Measurements from ENCODE around the gene SLC10A7. TPM values are rescaled to one million over a fixed set of nuclear protein-coding genes. Genes with fewer than 3 reads are reported as not detected.

SLC10A7 gene
- total RNA-seq, 1 donor from 2014 or later: 8.9 TPM

DNA sequence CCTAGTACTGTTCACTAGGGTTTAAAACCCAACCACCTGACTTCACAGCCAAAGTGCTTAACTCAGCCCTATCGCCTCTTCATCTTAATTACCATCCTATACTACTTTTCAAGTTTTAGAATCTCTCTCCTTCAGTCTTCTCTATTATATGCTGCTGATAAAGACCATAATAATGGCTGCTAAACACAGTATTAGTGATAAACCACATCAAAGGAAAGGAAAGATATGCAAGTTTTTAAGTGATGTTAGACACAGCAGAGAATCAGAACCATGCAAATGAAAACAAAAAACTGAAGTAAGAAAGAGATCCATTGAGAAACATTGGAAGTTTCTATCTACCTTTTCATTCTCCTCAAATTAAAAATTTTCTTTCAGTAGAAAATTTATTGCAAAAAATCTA, 206.6 kb downstream of the SLC10A7 start:
- Histone ChIP-seq H3K4me3 (ENCODE audit: insufficient read depth, low read depth, low read length) (no peak overlapping the region), H3K27ac (ENCODE audit: low read depth, low read length) (no peak overlapping the region), H3K9me3 (ENCODE audit: insufficient read depth, low read depth, low read length) (no peaks in the 10 kb centered on the region), H3K9ac (ENCODE audit: low read length) (no peak overlapping the region), H3K4me2 (ENCODE audit: low read length) (no peak overlapping the region), H4K20me1 (ENCODE audit: insufficient read depth, low read length) (no peaks in the 10 kb centered on the region), H3K27me3 (ENCODE audit: insufficient read depth, low read length) (no peaks in the 10 kb centered on the region), H2AFZ (ENCODE audit: low read depth, low read length) (no peak overlapping the region), H3K4me1 (ENCODE audit: insufficient read depth, low read length) (no peaks in the 10 kb centered on the region), H3K36me3 (ENCODE audit: insufficient read depth, low read length) (no peaks in the 10 kb centered on the region), H3K79me2 (ENCODE audit: insufficient read depth, low read length) (no peaks in the 10 kb centered on the region)
- H3K4me3 Mint-ChIP-seq (ENCODE audit: unreplicated experiment): no peak overlapping the region
- H3K9me3 Mint-ChIP-seq (ENCODE audit: unreplicated experiment): no peaks in the 10 kb centered on the region
- FAIRE-seq (no peak), DNase-seq (ENCODE audit: low read depth) (no peak)
- TF ChIP-seq, protein P1, sequence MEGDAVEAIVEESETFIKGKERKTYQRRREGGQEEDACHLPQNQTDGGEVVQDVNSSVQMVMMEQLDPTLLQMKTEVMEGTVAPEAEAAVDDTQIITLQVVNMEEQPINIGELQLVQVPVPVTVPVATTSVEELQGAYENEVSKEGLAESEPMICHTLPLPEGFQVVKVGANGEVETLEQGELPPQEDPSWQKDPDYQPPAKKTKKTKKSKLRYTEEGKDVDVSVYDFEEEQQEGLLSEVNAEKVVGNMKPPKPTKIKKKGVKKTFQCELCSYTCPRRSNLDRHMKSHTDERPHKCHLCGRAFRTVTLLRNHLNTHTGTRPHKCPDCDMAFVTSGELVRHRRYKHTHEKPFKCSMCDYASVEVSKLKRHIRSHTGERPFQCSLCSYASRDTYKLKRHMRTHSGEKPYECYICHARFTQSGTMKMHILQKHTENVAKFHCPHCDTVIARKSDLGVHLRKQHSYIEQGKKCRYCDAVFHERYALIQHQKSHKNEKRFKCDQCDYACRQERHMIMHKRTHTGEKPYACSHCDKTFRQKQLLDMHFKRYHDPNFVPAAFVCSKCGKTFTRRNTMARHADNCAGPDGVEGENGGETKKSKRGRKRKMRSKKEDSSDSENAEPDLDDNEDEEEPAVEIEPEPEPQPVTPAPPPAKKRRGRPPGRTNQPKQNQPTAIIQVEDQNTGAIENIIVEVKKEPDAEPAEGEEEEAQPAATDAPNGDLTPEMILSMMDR (IDR thresholded peaks at IDR 0.05; ENCODE audit: insufficient read depth, low read depth, low read length): no peak
- no peaks in the 10 kb centered on the region for H3K27me3 Mint-ChIP-seq (ENCODE audit: low read depth, unreplicated experiment)
- H3K27ac Mint-ChIP-seq (ENCODE audit: unreplicated experiment): no peak overlapping the region
- H3K4me1 Mint-ChIP-seq (ENCODE audit: low read depth, unreplicated experiment): no peaks in the 10 kb centered on the region
- H3K36me3 Mint-ChIP-seq (ENCODE audit: low read depth, unreplicated experiment): no peaks in the 10 kb centered on the region

DNA sequence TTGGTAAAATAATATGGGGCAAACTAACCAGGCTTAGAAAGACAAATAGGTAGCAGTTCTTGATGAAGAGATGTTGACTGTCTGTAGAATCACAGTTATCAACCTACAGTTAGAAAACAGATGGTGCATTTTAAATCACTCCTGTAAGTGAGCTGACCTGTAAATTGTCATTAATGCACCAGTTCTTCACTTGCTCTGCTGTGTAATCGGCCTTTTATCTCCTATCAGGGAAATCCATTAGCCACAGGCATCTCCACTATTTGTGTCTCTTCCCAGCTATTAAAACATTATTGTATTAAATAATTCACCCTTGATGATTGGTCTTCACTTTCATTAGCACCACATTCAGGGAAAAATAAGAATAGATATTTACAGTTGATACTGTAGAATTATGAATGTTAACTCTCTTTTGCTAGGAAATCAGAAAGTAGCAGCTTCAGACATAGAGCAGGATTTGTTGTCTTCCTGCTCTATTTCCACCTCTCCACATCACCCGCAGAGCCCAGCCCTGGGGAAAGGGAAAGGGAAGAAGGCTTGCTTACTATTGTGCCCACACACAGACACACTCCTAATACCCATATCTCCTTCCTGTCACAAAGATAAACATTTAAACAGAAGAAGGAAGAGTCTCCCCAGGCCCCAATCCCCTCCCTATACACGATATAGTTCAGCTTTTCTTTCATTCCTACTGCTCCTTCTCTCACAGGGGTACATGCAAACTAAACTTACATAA, 210.3 kb downstream of the SLC10A7 start:
- Mint-ChIP-seq H3K36me3 (ENCODE audit: low read depth, unreplicated experiment) (no peaks in the 10 kb centered on the region), H3K4me1 (ENCODE audit: low read depth, unreplicated experiment) (peaks cover 7% of the 10 kb centered on the region), H3K4me3 (ENCODE audit: unreplicated experiment) (no peak overlapping the region), H3K27me3 (ENCODE audit: low read depth, unreplicated experiment) (no peaks in the 10 kb centered on the region), H3K27ac (ENCODE audit: unreplicated experiment) (no peak overlapping the region), H3K9me3 (ENCODE audit: unreplicated experiment) (no peaks in the 10 kb centered on the region)
- Histone ChIP-seq H3K27ac (ENCODE audit: low read depth, low read length) (no peak overlapping the region), H3K36me3 (ENCODE audit: insufficient read depth, low read length) (no peaks in the 10 kb centered on the region), H3K27me3 (ENCODE audit: insufficient read depth, low read length) (no peaks in the 10 kb centered on the region), H3K9me3 (ENCODE audit: insufficient read depth, low read depth, low read length) (no peaks in the 10 kb centered on the region), H4K20me1 (ENCODE audit: insufficient read depth, low read length) (no peaks in the 10 kb centered on the region), H3K4me2 (ENCODE audit: low read length) (no peak overlapping the region), H3K4me3 (ENCODE audit: insufficient read depth, low read depth, low read length) (no peak overlapping the region), H3K4me1 (ENCODE audit: insufficient read depth, low read length) (peaks cover 3% of the 10 kb centered on the region), H2AFZ (ENCODE audit: low read depth, low read length) (no peak overlapping the region), H3K9ac (ENCODE audit: low read length) (no peak overlapping the region), H3K79me2 (ENCODE audit: insufficient read depth, low read length) (no peaks in the 10 kb centered on the region)
- DNase-seq (ENCODE audit: low read depth): peak; percentile 35
- TF ChIP-seq, protein P1 (IDR thresholded peaks at IDR 0.05; ENCODE audit: insufficient read depth, low read depth, low read length): no peak
- no peak for TF ChIP-seq EZH2 (IDR thresholded peaks at IDR 0.05; ENCODE audit: insufficient read depth, low read length)
- FAIRE-seq: no peak

DNA sequence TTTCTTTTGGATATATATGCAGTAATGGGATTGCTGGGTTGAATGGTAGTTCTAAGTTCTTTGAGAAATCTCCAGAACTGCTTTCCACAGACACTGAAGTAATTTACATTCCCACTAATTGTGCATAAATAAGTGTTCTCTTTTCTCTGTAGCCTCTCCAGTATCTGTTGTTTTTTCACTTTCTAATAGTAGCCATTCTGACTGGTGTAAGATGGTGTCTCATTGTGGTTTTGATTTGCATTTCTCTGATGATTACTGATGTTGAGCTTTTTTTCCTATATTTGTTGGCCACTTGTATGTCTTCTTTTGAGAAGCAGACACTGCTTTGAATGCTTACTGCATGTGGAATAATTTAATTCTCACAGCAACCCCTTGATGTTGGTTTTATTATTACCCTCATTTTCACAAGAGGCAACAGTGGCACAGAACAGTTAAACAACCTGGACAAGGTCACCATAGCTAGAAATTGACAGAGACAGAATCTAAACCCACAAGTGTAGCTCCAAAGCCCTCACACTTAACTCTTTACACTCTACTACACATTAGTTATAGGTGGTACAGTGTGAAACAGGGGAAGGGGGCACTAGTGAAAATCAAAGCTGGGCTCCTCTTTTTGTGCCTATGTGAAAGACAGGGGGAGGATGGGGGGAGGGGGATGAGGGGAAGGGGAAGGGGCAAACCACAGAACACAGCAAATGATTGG, 211.3 kb downstream of the SLC10A7 start:
- H3K79me2 ChIP-seq (ENCODE audit: insufficient read depth, low read length): no peaks in the 10 kb centered on the region
- H3K9me3 ChIP-seq (ENCODE audit: insufficient read depth, low read depth, low read length): no peaks in the 10 kb centered on the region
- DNase-seq (ENCODE audit: low read depth): no peak
- H3K36me3 Mint-ChIP-seq (ENCODE audit: low read depth, unreplicated experiment): no peaks in the 10 kb centered on the region
- no peak overlapping the region for H3K27ac Mint-ChIP-seq (ENCODE audit: unreplicated experiment)
- no peaks in the 10 kb centered on the region for H3K36me3 ChIP-seq (ENCODE audit: insufficient read depth, low read length)
- no peak overlapping the region for H2AFZ ChIP-seq (ENCODE audit: low read depth, low read length)
- H3K4me1 ChIP-seq (ENCODE audit: insufficient read depth, low read length): peaks cover 3% of the 10 kb centered on the region
- FAIRE-seq: no peak
- no peak overlapping the region for H3K27ac ChIP-seq (ENCODE audit: low read depth, low read length)
- TF ChIP-seq EZH2 (IDR thresholded peaks at IDR 0.05; ENCODE audit: insufficient read depth, low read length): no peak
- TF ChIP-seq, protein P1 (IDR thresholded peaks at IDR 0.05; ENCODE audit: insufficient read depth, low read depth, low read length): no peak
- H3K4me1 Mint-ChIP-seq (ENCODE audit: low read depth, unreplicated experiment): peaks cover 7% of the 10 kb centered on the region
- H3K4me3 Mint-ChIP-seq (ENCODE audit: unreplicated experiment): no peak overlapping the region
- H3K9ac ChIP-seq (ENCODE audit: low read length): no peak overlapping the region
- no peaks in the 10 kb centered on the region for H3K27me3 Mint-ChIP-seq (ENCODE audit: low read depth, unreplicated experiment)
- H4K20me1 ChIP-seq (ENCODE audit: insufficient read depth, low read length): no peaks in the 10 kb centered on the region
- no peak overlapping the region for H3K4me2 ChIP-seq (ENCODE audit: low read length)
- no peak overlapping the region for H3K4me3 ChIP-seq (ENCODE audit: insufficient read depth, low read depth, low read length)
- H3K27me3 ChIP-seq (ENCODE audit: insufficient read depth, low read length): no peaks in the 10 kb centered on the region
- no peaks in the 10 kb centered on the region for H3K9me3 Mint-ChIP-seq (ENCODE audit: unreplicated experiment)
